NCI-H510A (cell line): ENCODE data around the gene CA10.

ENCODE experiments used
- DNase-seq: peaks from one replicate; lab custom pipeline; 2025; lab: John Stamatoyannopoulos, UW

Gene CA10

GRCh38 chr17:51873302-51873701 is 285.2 kb downstream of the CA10 start:
- no peak for DNase-seq

GRCh38 chr17:51869387-51869786 is 289.1 kb downstream of the CA10 start:
- DNase-seq: no peak

- DNase-seq: peak; percentile 43
These were observed 297.5 kb downstream of the CA10 start for GRCh38 chr17:51860954-51861561.

GRCh38 chr17:51857052-51857597 is 301.4 kb downstream of the CA10 start:
- peak; percentile 37 for DNase-seq

GRCh38 chr17:51855806-51856205 is 302.7 kb downstream of the CA10 start:
- DNase-seq: no peak

GRCh38 chr17:51853857-51854256 is 304.7 kb downstream of the CA10 start:
- peak; percentile 84 for DNase-seq

- no peak for DNase-seq
These were observed 305.9 kb downstream of the CA10 start for GRCh38 chr17:51852603-51853002.

- peak; percentile 9 for DNase-seq
These were observed 308.3 kb downstream of the CA10 start for GRCh38 chr17:51850201-51850600.

GRCh38 chr17:51848451-51848850 is 310.1 kb downstream of the CA10 start:
- DNase-seq: no peak

GRCh38 chr17:51846566-51846965 is 311.9 kb downstream of the CA10 start:
- DNase-seq: no peak

- no peak for DNase-seq
These were observed 312.7 kb downstream of the CA10 start for GRCh38 chr17:51845776-51846175.

GRCh38 chr17:51842763-51843162 is 315.8 kb downstream of the CA10 start:
- no peak for DNase-seq

GRCh38 chr17:51841669-51842068 is 316.8 kb downstream of the CA10 start:
- no peak for DNase-seq

- DNase-seq: no peak
These were observed 317.8 kb downstream of the CA10 start for GRCh38 chr17:51840688-51841087.

GRCh38 chr17:51833620-51834019 is 324.9 kb downstream of the CA10 start:
- no peak for DNase-seq

- DNase-seq: no peak
These were observed 325.5 kb downstream of the CA10 start for GRCh38 chr17:51833045-51833444.

- no peak for DNase-seq
These were observed 327.6 kb downstream of the CA10 start for GRCh38 chr17:51830886-51831285.

- no peak for DNase-seq
These were observed 328.1 kb downstream of the CA10 start for GRCh38 chr17:51830451-51830850.

GRCh38 chr17:51828901-51829300 is 329.6 kb downstream of the CA10 start:
- no peak for DNase-seq

- no peak for DNase-seq
These were observed 331.4 kb downstream of the CA10 start for GRCh38 chr17:51827140-51827539.

- DNase-seq: no peak
These were observed 337.7 kb downstream of the CA10 start for GRCh38 chr17:51820766-51821165.

- no peak for DNase-seq
These were observed 338.3 kb downstream of the CA10 start for GRCh38 chr17:51820252-51820651.

- DNase-seq: no peak
These were observed 338.9 kb downstream of the CA10 start for GRCh38 chr17:51819341-51820219.
